IMR-90 (cell line): ENCODE measurements around the gene HEYL. TPM values are rescaled to one million over a fixed set of nuclear protein-coding genes. Genes with fewer than 3 reads are reported as not detected.
A peak's percentile ranks its signal among the peaks of the same experiment; 100 is the strongest.

Source experiments
- ATAC-seq: fragments of 200-7000 bp; cut with Tn5 transposase; 2 replicates; pipeline ENCODE4 v1.9.1; 2020; ENCODE audit warnings: low read depth, mild to moderate bottlenecking, moderate library complexity
- Bru-seq: library from RNA; stranded (reverse); fragments of 400-500 nt; gene quantifications from one replicate; lab custom pipeline; 2021; lab: Mats Ljungman, UMichigan
- BruChase-seq, 2 experiments: library from RNA; stranded (reverse); fragments of 400-500 nt; gene quantifications; one replicate each; lab custom pipeline; 2021; lab: Mats Ljungman, UMichigan
- BruUV-seq: library from RNA; stranded (reverse); fragments of 400-500 nt; replicated peaks from 2 replicates; lab custom pipeline; 2021; lab: Mats Ljungman, UMichigan
- CTCF ChIA-PET: fragments of 300-600 bp; formaldehyde crosslinking; extraction: SDS; loops from one replicate; lab custom pipeline; 2021; ENCODE audit warnings: antibody characterized with exemption; lab: Yijun Ruan, JAX
- POLR2A ChIA-PET: fragments of 300-600 bp; sonication (Branson Sonifier 250); formaldehyde crosslinking; loops from one replicate; lab custom pipeline; 2022; ENCODE audit warnings: antibody characterized with exemption; ENCODE audit not compliant: unreplicated experiment; lab: Charles Lee
- DNase-seq: peaks from one replicate; pipeline ENCODE4 v3.0.0; 2013
- H2AFZ ChIP-seq: replicated peaks from 2 replicates; pipeline ENCODE3; 2013; ENCODE audit warnings: low read length, mild to moderate bottlenecking; ENCODE audit not compliant: poor library complexity
- H2AK5ac ChIP-seq: 2 replicates; pipeline ENCODE4 v1.6.1; 2013; ENCODE audit warnings: low read depth, low read length, inconsistent platforms
- H2AK9ac ChIP-seq: replicated peaks from 2 replicates; pipeline ENCODE3; 2013; ENCODE audit warnings: mild to moderate bottlenecking, low read depth, low read length, moderate library complexity; ENCODE audit not compliant: poor library complexity
- H2BK120ac ChIP-seq: 2 replicates; pipeline ENCODE4 v1.6.1; 2013; ENCODE audit warnings: low read depth, low read length, inconsistent platforms
- H2BK15ac ChIP-seq: 3 replicates; pipeline ENCODE4 v1.6.1; 2013; ENCODE audit warnings: low read depth, low read length, inconsistent platforms
- H2BK20ac ChIP-seq: 2 replicates; pipeline ENCODE4 v1.6.1; 2013; ENCODE audit warnings: low read depth, mild to moderate bottlenecking, inconsistent platforms, low read length, moderate library complexity
- H2BK5ac ChIP-seq: 2 replicates; pipeline ENCODE4 v1.6.1; 2013; ENCODE audit warnings: mild to moderate bottlenecking, low read depth, low read length, inconsistent platforms; ENCODE audit not compliant: poor library complexity, severe bottlenecking
- H3K14ac ChIP-seq: replicated peaks from 2 replicates; pipeline ENCODE4 v1.6.1; 2013; ENCODE audit warnings: low read depth, low read length, inconsistent platforms
- H3K18ac ChIP-seq: 2 replicates; pipeline ENCODE4 v1.6.1; 2013; ENCODE audit warnings: low read depth, low read length, control low read depth
- H3K23ac ChIP-seq: 2 replicates; pipeline ENCODE4 v1.6.1; 2013; ENCODE audit warnings: low read depth, low read length, inconsistent platforms
- H3K27ac ChIP-seq: 2 replicates; pipeline ENCODE4 v1.5.1; 2013; ENCODE audit warnings: mild to moderate bottlenecking, control low read depth, low read length; ENCODE audit not compliant: insufficient read depth
- H3K27me3 ChIP-seq: 2 replicates; pipeline ENCODE4 v1.6.1; 2013; ENCODE audit warnings: low read length; ENCODE audit not compliant: control insufficient read depth, insufficient read depth
- H3K36me3 ChIP-seq: 2 replicates; pipeline ENCODE4 v1.6.1; 2013; ENCODE audit warnings: low read length, mixed read lengths; ENCODE audit not compliant: control insufficient read depth, insufficient read depth
- H3K4ac ChIP-seq: 2 replicates; pipeline ENCODE4 v1.6.1; 2013; ENCODE audit warnings: low read depth, low read length, inconsistent platforms
- H3K4me1 ChIP-seq: 2 replicates; pipeline ENCODE4 v1.6.1; 2013; ENCODE audit warnings: low read length, mixed read lengths; ENCODE audit not compliant: control insufficient read depth, insufficient read depth
- H3K4me2 ChIP-seq: 2 replicates; pipeline ENCODE4 v1.6.1; 2013; ENCODE audit warnings: low read depth, mild to moderate bottlenecking, control low read depth, low read length, moderate library complexity
- H3K4me3 ChIP-seq: 2 replicates; pipeline ENCODE4 v1.5.1; 2013; ENCODE audit warnings: low read depth, mild to moderate bottlenecking, control low read depth, low read length, moderate library complexity; ENCODE audit not compliant: insufficient read depth
- H3K56ac ChIP-seq: 2 replicates; pipeline ENCODE4 v1.6.1; 2013; ENCODE audit warnings: low read length, inconsistent platforms; ENCODE audit not compliant: insufficient read depth; ENCODE audit errors: extremely low read depth
- H3K79me1 ChIP-seq, 2 experiments: 2 replicates each; pipeline ENCODE4 v1.6.1; 2013; ENCODE audit warnings: low read length in 2 of 2, inconsistent platforms in 1 of 2, low read depth in 1 of 2
- H3K9ac ChIP-seq: 2 replicates; pipeline ENCODE4 v1.6.1; 2013; ENCODE audit warnings: low read depth, low read length, control low read depth
- H3K9me1 ChIP-seq: 2 replicates; pipeline ENCODE4 v1.6.1; 2013; ENCODE audit warnings: low read length, inconsistent platforms; ENCODE audit not compliant: insufficient read depth
- H3K9me3 ChIP-seq: 2 replicates; pipeline ENCODE4 v1.6.1; 2013; ENCODE audit warnings: low read length; ENCODE audit not compliant: control insufficient read depth, insufficient read depth
- H4K20me1 ChIP-seq: 2 replicates; pipeline ENCODE4 v1.6.1; 2013; ENCODE audit warnings: low read length, inconsistent platforms; ENCODE audit not compliant: insufficient read depth
- H4K5ac ChIP-seq: 2 replicates; pipeline ENCODE4 v1.6.1; 2013; ENCODE audit warnings: mild to moderate bottlenecking, low read depth, low read length, control low read depth
- H4K8ac ChIP-seq, 2 experiments: 2 replicates each; pipeline ENCODE4 v1.6.1; 2013; ENCODE audit warnings: low read depth in 2 of 2, low read length in 2 of 2, control low read depth in 1 of 2, inconsistent platforms in 1 of 2
- H4K91ac ChIP-seq: 2 replicates; pipeline ENCODE4 v1.6.1; 2013; ENCODE audit warnings: low read depth, low read length, inconsistent platforms; ENCODE audit not compliant: insufficient read depth
- CTCF ChIP-seq: conservative IDR thresholded peaks from 2 replicates; pipeline ENCODE4 v1.5.1; 2012; ENCODE audit warnings: mild to moderate bottlenecking, low read depth, low read length, improper control_type of control experiment
- ELK1 ChIP-seq: fragments of 150-350 bp; IDR thresholded peaks from 2 replicates; pipeline ENCODE4 v1.6.1; 2016; ENCODE audit warnings: low read depth, mild to moderate bottlenecking, low read length, moderate library complexity, borderline replicate concordance
- RFX5 ChIP-seq: IDR thresholded peaks from 2 replicates; pipeline ENCODE4 v1.8.0; 2012; ENCODE audit warnings: low read depth, mild to moderate bottlenecking, low read length, moderate library complexity
- WGBS, 2 experiments: methylation state at CpG; one replicate each; pipeline versions ENCODE4 v1.1.5 to v1.1.7; 2013; ENCODE audit warnings: missing lambda C conversion rate in 2 of 2; ENCODE audit not compliant: insufficient read length in 1 of 2; ENCODE audit errors: extremely low coverage in 2 of 2; 5-methylcytosine and 5-hydroxymethylcytosine counted together
- dilution Hi-C: fragments of 300-500 bp; cut with HindIII; formaldehyde crosslinking; loops from one replicate; pipeline ENCODE4 v1.14.3; 2018; ENCODE audit warnings: low sequenced_read_pairs; ENCODE audit not compliant: unreplicated experiment
- in situ Hi-C: fragments of 300-500 bp; cut with MboI; formaldehyde crosslinking; loops from 3 replicates; pipeline ENCODE4 v1.14.3; 2019; ENCODE audit warnings: low sequenced_read_pairs, inconsistent platforms, mixed read lengths
- intact Hi-C: fragments of 100-400 bp; cut with micrococcal nuclease; formaldehyde crosslinking; loops from 2 replicates; pipeline ENCODE4 v1.10.0; 2022
- long read RNA-seq: library from polyadenylated mRNA; unstranded; transcript quantifications from one replicate; pipeline ENCODE4 v2.0.0, GENCODE V29; 2021; ENCODE audit not compliant: unreplicated experiment
- polyA plus RNA-seq, 3 experiments: library from polyadenylated mRNA; depleted of rRNA; stranded (reverse); fragments of >200 nt; gene quantifications; 2 replicates each; pipeline ENCODE4 v1.2.3, GENCODE V29; 2012; ENCODE audit warnings: low replicate concordance in 1 of 3
- total RNA-seq: library from RNA; depleted of rRNA; stranded (reverse); fragments of >200 nt; gene quantifications from 2 replicates; pipeline ENCODE4 v1.2.3, GENCODE V29; 2012; rRNA removed

Gene HEYL
- total RNA-seq (not detected in 2 replicates), polyA plus RNA-seq (2012; rRNA removed) (0.02 TPM in 1 of 2 replicates, not detected in the other), Bru-seq, nascent RNA (percentile 6 among the genes with signal in this experiment), BruChase-seq, experiment 1, labeled RNA remaining after a 6-hour chase (not detected), BruChase-seq, experiment 2, labeled RNA remaining after a 2-hour chase (percentile 6 among the genes with signal in this experiment)
- 0.01 and 0.07 TPM in 2 replicates for polyA plus RNA-seq (2012; cell fraction: cytosol; rRNA removed)
- polyA plus RNA-seq (2012; cell fraction: nucleus; rRNA removed; ENCODE audit: low replicate concordance): 0.29 and 0.81 TPM in 2 replicates
- long read RNA-seq: 0 reads

GRCh38 chr1:39639305-39640130 is at the start of gene HEYL:
HEYL (minus strand) TSS chr1:39639643; CDS start chr1:39639625, 18 bp downstream.
- no peaks in the 10 kb centered on the region for H3K79me1 ChIP-seq
- TF ChIP-seq RFX5 (no peak), ELK1 (no peak), CTCF (peak; percentile 20; the same call in 1 of the 2 replicates)
- peak within 1 kb of the TSS; percentile 76 for H2AFZ ChIP-seq
- in situ Hi-C loops (no loop called here), intact Hi-C loops (no loop called here), dilution Hi-C loops (no loop called here)
- no peaks in the 10 kb centered on the region for H4K20me1 ChIP-seq
- H2BK120ac ChIP-seq: no peak within 1 kb of the TSS
- H2AK5ac ChIP-seq: no peak within 1 kb of the TSS
- H3K4ac ChIP-seq: no peak within 1 kb of the TSS
- H3K4me1 ChIP-seq: 0 out of 2 replicates have a peak, but pooled peaks cover 2% of the 10 kb centered on the region
- no peak within 1 kb of the TSS for H4K8ac ChIP-seq
- H2BK5ac ChIP-seq: no peak within 1 kb of the TSS
- H3K4me3 ChIP-seq: peak within 1 kb of the TSS; percentile 33; the same call in 1 of the 2 replicates
- DNase-seq (peak; percentile 19), ATAC-seq (peak; percentile 71)
- no peak within 1 kb of the TSS for H3K9ac ChIP-seq
- no peak within 1 kb of the TSS for H3K27ac ChIP-seq
- no peaks in the 10 kb centered on the region for H3K36me3 ChIP-seq
- no peak within 1 kb of the TSS for H4K5ac ChIP-seq
- no TSS peak for BruUV-seq
- WGBS, 2 experiments: 15% methylated on average over 22 of the region's 88 CpGs; no CpG with 5 or more reads in 1 of the 2 experiments
- H4K91ac ChIP-seq: no peak within 1 kb of the TSS
- H2AK9ac ChIP-seq: no peak within 1 kb of the TSS
- ChIA-PET POLR2A (no interaction called here), CTCF (interaction anchor here (1.3 kb wide), 1 partner anchor 33 kb away, joined by 3 read pairs; no protein-coding TSS in a partner anchor)
- no peak within 1 kb of the TSS for H2BK20ac ChIP-seq
- no peak within 1 kb of the TSS for H3K23ac ChIP-seq
- no peak within 1 kb of the TSS for H3K56ac ChIP-seq
- peaks cover 37% of the 10 kb centered on the region for H3K27me3 ChIP-seq
- H3K14ac ChIP-seq: no peak within 1 kb of the TSS
- H3K9me3 ChIP-seq: no peaks in the 10 kb centered on the region; the same call in 1 of the 2 replicates
- H3K18ac ChIP-seq: no peak within 1 kb of the TSS
- H2BK15ac ChIP-seq: no peak within 1 kb of the TSS
- 0 out of 2 replicates have a peak, but pooled peaks cover 3% of the 10 kb centered on the region for H3K9me1 ChIP-seq
- H3K4me2 ChIP-seq: peak within 1 kb of the TSS; percentile 47; the same call in 1 of the 2 replicates
